ENCODE data around the gene MYMX. TPM values are rescaled to one million over a fixed set of nuclear protein-coding genes. Genes with fewer than 3 reads are reported as not detected.
A peak's percentile ranks its signal among the peaks of the same experiment; 100 is the strongest.

Gene MYMX
- total RNA-seq, 2 donors from 2014 or later, result not detected

- intact Hi-C loops (cut with DNase I), result loop anchor here (5.0 kb wide), 1 partner anchor 139 kb away; no protein-coding TSS in a partner anchor
- TF ChIP-seq CTCF (IDR thresholded peaks at IDR 0.05), result no peak
- Histone ChIP-seq H3K27ac (no peak overlapping the region), H3K4me3 (no peak overlapping the region), H3K9ac (ENCODE audit: low read depth in 2 of 2, low read length in 2 of 2) (no peak overlapping the region), H3K9me3 (no peaks in the 10 kb centered on the region), H3K36me3 (no peaks in the 10 kb centered on the region), H3K27me3 (no peaks in the 10 kb centered on the region), H3K4me1 (no peaks in the 10 kb centered on the region)
- DNase-seq, result no peak
Measured at GRCh38 chr6:44235891-44236516, 19.3 kb downstream of the MYMX start.

GRCh38 chr6:44237021-44237812 lies 20.5 kb downstream of the MYMX start:
- Histone ChIP-seq H3K27ac (peak overlapping the region; percentile 96), H3K36me3 (no peaks in the 10 kb centered on the region), H3K4me1 (no peaks in the 10 kb centered on the region), H3K4me3 (peak overlapping the region; percentile 41), H3K27me3 (no peaks in the 10 kb centered on the region), H3K9me3 (no peaks in the 10 kb centered on the region), H3K9ac (ENCODE audit: low read depth in 2 of 2, low read length in 2 of 2) (peak overlapping the region; percentile 93 to 94)
- intact Hi-C loops (cut with DNase I), result loop anchor here (5.0 kb wide), 1 partner anchor 140 kb away; no protein-coding TSS in a partner anchor
- DNase-seq, result peak; percentile 96
- TF ChIP-seq CTCF (IDR thresholded peaks at IDR 0.05), result no peak

- Histone ChIP-seq H3K36me3 (no peaks in the 10 kb centered on the region), H3K27ac (peak overlapping the region; percentile 96), H3K4me1 (no peaks in the 10 kb centered on the region), H3K27me3 (no peaks in the 10 kb centered on the region), H3K9ac (ENCODE audit: low read depth in 2 of 2, low read length in 2 of 2) (peak overlapping the region; percentile 93 to 94), H3K4me3 (peak overlapping the region; percentile 41), H3K9me3 (no peaks in the 10 kb centered on the region)
- DNase-seq, result peak; percentile 86
- intact Hi-C loops (cut with DNase I), result loop anchor here (5.0 kb wide), 1 partner anchor 141 kb away; no protein-coding TSS in a partner anchor
- TF ChIP-seq CTCF (IDR thresholded peaks at IDR 0.05), result peak; percentile 94
Measured at GRCh38 chr6:44237813-44238433, 21.2 kb downstream of the MYMX start.

GRCh38 chr6:44238687-44239350 lies 22.1 kb downstream of the MYMX start:
- H3K4me1 ChIP-seq, result no peaks in the 10 kb centered on the region
- no peak for DNase-seq
- H3K9me3 ChIP-seq, result no peaks in the 10 kb centered on the region
- intact Hi-C loops (cut with DNase I), result loop anchor here (5.0 kb wide), 1 partner anchor 142 kb away; no protein-coding TSS in a partner anchor
- no peak overlapping the region for H3K4me3 ChIP-seq
- H3K27ac ChIP-seq, result peak overlapping the region; percentile 96
- TF ChIP-seq CTCF (IDR thresholded peaks at IDR 0.05), result no peak
- H3K27me3 ChIP-seq, result no peaks in the 10 kb centered on the region
- H3K9ac ChIP-seq (ENCODE audit: low read depth in 2 of 2, low read length in 2 of 2), result no peak overlapping the region
- no peaks in the 10 kb centered on the region for H3K36me3 ChIP-seq

GRCh38 chr6:44243345-44243744 lies 26.6 kb downstream of the MYMX start:
- no peak for DNase-seq
- Histone ChIP-seq H3K4me3 (no peak overlapping the region), H3K27me3 (no peaks in the 10 kb centered on the region), H3K9me3 (no peaks in the 10 kb centered on the region), H3K27ac (no peak overlapping the region), H3K36me3 (no peaks in the 10 kb centered on the region), H3K4me1 (peaks cover under 1% of the 10 kb centered on the region), H3K9ac (ENCODE audit: low read depth in 2 of 2, low read length in 2 of 2) (no peak overlapping the region)
- no peak for TF ChIP-seq CTCF (IDR thresholded peaks at IDR 0.05)
- intact Hi-C loops (cut with DNase I), result no loop called here

Data from colonic mucosa (tissue), 4 donors.